HG03039 (cell line): ENCODE measurements around the gene SLC1A1.
A peak's percentile ranks its signal among the peaks of the same experiment; 100 is the strongest.

Experiments
- ATAC-seq: cut with Tn5 transposase; IDR thresholded peaks from one replicate; pipeline ENCODE4 v1.9.1; 2021; ENCODE audit warnings: mild to moderate bottlenecking, moderate library complexity; ENCODE audit not compliant: unreplicated experiment

SLC1A1 gene

DNA sequence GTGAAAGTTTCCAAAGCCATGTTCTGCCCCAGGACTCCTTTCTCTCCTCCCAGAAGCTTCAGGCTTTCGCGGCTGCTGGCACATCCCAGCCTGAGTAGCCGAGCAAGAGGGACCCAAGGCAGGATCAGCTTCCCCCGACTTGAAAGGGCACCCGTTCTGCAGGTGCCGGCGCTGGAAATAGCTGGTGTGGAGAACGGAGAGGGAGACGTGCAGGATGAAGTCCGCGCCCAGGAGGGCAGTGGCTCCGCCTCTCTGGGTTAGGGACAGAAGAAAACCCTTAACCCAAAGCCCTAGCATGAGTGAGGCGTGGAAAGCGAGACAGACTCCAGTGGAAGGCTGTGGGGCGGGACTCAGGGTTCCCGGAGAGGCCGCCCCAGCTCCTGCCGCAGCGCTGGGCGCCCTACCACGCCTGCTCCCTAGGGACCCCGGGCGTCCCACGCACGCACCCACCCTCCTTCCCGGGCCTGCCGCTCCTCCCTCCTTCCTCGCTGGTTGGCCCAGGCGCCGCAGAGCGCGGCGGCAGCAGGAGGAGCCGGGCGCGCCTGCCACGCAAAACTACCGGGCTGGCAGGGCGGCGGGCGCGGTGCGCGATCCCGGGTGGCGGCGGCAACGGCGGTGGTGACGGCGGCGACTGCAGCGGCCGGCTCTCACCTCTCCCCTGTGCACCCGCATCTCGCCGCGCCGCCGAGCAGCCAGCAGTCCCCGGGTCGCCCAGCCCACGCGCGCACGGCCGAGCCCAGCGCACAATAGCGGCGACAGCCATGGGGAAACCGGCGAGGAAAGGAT is at the start of gene SLC1A1:
TSS of gene SLC1A1 (plus strand) at position 550 of the 786 bp plus-strand sequence. CDS start at position 762, 212 bp downstream.
- ATAC-seq, result peak; percentile 61

DNA sequence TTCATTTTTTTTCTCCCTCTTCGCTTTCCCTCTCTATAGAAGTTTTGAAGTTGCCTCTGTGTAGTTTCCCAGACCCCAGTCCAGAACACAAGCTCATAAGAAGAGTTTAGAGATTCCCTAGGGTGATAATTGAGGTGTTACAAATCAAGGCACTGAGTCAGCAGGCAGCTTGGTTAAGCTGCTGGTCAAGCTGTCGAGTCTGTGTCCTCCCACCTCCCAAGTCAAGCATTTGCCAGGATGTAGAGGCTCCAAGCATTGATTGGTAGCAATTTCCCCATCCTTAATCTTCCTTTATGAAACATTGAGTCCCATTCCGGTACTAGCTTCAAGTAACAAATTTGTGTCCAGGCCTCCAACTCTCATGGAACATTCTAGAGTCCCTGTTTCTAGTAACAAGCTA is 47.5 kb upstream of the SLC1A1 start:
- ATAC-seq, result no peak

DNA sequence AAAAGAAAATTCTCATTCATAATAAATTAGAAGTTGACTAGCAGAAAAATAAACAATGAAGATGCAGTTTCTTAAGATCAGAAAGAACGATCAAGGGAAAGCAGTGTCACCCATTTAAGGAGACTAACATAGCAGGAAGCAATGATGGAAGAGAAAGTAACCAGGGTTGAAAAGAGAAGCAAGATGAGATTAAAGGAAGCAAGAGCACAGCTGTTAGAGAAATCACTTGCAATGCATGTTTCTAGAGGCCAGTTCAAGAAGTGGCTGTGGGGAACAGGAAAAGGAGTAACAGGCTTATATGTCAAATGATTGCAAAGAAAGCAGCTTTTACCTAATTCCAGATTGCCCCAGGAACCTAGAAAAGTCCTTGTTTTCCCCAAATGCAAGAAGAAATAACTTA is 46.8 kb upstream of the SLC1A1 start:
- no peak for ATAC-seq

DNA sequence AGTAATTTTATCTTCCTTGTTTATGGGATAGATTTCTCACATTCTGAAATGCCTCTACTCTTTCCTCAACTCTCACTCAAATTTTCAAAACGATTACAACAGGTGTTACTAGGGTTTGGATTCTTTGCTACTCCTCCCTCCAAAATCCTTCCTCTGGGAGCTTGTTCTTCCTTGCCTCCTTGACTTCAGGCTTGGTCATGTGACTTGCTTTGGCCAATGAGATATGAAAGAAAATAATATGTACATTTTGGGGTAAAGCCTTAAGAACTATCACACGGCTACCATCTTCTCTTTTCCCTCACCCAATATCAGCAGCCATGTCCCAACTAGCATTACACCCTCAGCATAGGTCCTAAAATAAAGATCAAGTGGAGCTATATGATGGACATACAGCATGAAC is 28.8 kb upstream of the SLC1A1 start:
- no peak for ATAC-seq

DNA sequence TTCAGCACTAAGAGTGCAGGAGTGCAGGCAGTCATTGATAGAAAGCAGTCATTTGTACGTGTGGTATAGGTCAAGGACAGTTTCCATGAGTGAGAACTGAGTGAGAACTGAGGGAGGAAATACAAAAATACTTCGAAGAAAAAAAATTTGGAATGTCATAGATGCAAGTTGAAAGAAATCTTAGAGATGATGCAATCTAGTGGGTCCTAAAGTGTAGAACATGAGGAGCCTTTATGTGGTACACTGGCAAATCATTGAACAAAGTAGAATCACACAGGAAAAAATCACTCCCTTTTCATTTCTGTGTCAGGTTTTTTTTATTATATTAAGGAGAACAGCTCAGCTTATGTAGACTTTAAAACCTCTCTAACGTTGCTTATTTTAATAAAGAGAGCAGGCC is 26.4 kb upstream of the SLC1A1 start:
- no peak for ATAC-seq

DNA sequence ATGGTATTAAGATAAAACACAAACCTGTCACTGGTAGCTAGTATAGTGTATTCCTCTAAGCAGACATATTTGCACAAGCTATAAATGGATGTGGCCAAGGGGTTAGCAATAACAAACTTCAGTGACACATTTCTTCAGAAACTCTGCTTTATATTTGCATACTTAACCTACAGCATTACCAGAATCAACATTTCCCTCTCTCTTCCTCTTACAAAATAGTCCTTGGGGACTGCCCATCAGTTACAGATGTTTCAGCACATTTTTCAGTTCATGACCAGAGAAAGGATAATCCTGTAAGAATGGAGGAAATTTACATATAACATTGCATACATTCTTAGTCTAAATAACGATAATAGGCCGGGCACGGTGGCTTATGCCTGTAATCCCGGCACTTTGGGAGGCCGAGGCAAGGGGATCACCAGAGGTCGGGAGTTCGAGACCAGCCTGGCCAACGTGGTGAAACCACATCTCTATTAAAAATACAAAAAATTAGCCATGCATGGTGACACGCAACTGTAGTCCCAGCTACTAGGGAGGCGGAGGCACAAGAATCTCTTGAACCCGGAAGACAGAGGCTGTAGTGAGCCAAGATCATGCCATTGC is 25.3 kb upstream of the SLC1A1 start:
- ATAC-seq, result peak; percentile 96

DNA sequence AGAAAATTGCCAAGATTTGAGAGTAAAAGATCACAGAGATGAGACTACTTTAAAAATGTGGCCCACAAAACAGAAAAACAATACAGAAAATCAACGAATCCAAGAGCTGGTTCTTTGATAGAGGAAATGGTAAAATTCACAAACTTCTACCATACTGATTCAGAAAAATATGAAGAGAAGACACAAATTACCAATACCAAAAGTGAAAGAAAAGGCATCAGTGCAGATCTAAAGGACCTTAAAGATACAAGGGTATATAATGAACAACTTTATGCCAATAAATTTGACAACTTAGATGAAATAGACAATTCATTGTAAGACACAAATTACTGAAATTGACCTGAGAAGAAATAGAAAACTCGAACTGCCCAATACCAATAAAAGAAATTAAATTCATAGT is 24.4 kb upstream of the SLC1A1 start:
- no peak for ATAC-seq

DNA sequence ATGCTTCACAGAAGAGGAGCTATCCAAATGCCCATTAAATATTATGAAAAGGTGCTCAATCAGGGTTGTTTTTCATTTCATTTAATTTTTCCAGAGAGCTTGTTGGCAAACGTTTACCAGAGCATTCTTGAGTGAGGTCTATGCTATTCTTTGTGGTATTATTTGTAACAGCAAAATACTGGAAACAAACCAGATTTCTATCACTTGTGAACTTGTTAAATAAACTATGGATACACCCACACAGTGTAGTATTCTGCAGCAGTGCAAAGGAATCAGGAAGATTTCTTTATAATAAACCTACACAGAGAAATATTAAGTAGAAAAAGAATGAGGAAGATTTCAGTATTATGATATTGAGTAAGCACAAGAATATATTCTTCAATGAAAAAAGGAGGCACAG is 15.0 kb upstream of the SLC1A1 start:
- no peak for ATAC-seq

DNA sequence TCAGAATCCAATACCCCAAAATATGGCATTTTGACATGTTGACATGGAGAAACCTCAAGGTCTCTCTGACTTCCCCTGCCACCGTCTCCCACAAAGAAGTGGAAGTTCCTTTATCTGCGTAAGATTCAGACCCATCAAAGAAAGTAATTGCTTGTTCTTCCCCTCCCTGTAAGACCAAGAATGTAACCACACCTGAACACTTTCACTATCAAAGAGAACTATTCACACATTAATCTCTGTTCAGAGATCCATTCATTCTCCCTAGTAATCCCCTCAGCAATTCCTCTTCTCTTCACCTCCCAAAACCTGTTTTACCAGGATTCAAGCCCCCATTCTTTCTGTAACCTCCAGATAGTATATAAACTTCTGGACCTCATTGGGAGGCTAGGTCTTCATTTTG is 4.1 kb upstream of the SLC1A1 start:
- no peak for ATAC-seq

DNA sequence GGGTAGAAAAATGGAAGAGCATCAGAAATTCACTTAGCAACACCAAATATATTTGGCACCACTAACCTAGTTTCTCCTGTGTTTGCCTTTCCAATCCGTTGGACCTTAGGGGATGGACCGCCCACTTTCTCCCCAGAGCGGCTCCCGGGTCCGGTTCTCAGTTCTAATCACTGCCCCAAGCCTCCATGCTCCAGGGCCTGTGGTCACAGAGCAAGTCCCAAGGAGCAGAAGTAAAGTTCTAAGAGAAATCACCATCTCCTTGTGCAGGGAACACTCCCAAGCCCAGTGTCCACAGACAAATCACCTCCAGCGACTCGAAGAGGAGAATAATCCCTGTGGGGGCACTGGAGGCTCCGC is 728 bp upstream of the SLC1A1 start:
- ATAC-seq, result no peak

DNA sequence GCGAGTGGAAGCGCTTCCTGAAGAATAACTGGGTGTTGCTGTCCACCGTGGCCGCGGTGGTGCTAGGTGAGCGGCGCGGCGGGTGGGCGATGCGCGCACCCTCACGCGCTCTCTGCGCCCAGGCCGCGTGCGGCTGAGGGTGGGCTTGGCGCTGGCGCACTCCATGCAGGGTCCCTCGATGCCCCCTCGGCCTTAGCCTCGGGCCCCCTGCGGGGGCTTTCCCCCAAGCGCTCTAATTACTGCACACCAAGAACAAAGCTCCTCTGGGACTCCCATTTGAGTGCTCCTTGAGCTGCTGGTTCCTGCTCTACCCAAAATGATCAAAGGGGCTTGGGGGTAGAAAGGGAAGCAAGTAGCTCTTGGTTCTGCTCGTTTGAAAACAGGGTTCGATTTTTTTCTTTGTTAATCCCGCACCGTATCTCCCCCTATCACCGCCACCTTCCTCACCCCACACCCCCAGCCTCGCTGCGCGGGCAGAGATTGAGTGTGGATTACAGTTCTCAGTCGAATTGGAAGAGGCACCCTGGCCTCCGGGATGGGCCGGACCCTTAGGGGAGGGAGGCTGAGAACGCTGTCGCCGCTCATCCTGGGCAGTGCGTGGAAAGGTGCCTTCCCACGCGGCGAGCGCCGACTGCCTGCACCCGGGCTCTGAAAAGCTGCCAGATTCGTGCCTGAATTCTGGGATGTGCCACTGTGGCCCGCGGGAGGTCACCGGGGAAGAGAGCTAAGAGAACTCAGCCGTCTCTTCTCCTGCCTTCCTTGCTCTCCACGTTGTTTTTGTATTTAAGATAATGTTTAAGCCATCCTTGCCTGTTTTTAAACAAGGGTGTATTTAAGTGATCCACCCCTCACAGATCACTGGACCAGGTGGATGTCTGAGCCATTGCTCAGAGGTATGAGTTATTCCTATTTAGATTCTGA is 697 bp downstream of the SLC1A1 start:
- ATAC-seq, result peak; percentile 8

DNA sequence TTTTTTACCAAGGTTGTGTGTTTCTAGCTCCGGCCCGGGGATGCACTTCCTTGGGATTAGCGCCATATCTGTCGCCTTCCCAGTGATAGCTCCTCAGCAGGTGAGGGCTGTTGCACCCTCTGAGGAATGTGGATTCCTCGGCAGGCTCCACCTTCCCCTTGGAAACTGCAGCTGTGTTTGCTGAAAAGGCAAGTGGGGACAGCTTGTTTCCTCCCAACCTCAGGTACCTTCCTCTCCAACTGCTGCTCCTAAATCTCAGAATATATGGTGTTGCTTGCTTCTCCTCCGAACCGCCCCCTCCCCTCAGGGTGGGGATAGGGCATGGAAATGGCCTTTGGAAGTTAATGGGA is 1.3 kb downstream of the SLC1A1 start:
- no peak for ATAC-seq

DNA sequence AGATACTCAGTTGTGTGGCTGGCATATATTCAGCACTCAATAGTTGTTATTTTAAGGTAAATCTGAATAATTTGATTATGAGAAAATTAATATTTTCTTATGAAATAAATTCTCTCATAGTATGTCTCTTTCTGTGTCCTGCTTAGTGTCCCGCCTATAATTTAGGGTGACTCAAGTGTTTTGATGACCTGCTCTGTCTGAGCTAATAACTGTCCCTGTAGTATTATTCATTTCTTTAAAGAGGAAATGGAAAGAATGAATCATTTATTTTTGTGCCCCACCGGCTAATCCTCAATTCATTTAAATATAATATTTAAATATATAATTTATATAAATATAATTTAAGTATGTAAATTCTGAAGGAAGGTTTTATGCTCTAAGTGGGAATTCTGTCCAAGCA is 4.1 kb downstream of the SLC1A1 start:
- ATAC-seq, result no peak

DNA sequence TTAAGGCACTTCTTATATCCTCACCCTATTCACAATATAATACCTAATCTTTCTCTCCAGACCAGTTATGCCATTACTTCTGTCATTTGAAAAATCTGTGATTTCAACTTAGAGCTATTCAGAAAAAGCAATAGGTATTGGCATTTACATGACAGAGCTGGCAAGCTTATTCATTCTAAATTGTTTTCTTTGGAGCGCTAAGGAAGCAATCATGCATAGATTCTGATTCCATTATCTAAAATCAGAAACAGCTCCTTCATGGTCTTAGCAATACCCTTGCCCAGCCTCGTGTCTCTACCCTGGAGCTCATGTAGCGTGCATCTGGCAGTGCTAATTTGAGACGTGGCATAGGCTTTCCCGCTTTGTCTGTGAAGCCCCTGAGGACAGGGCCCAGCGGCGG is 4.5 kb downstream of the SLC1A1 start:
- ATAC-seq, result no peak

DNA sequence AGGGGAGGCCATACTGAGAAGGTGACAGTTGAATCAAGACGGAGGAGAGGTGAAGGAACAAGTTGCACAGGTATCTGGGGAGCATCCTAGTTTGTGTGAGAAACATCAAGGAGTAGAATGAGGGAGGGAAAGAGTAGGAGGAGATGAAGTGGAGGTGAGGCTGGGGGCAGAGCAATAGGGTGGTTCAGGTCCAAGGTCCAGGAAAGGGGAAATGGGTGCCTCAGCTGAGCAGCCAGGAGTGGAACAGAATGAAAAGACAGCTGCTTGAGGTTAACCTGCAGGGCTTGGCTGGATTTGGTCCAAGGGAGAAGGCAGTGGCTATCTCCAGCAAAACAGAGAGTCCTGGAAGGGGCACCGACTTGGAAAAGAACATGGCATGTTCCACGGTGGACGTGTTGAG is 5.3 kb downstream of the SLC1A1 start:
- ATAC-seq, result no peak

DNA sequence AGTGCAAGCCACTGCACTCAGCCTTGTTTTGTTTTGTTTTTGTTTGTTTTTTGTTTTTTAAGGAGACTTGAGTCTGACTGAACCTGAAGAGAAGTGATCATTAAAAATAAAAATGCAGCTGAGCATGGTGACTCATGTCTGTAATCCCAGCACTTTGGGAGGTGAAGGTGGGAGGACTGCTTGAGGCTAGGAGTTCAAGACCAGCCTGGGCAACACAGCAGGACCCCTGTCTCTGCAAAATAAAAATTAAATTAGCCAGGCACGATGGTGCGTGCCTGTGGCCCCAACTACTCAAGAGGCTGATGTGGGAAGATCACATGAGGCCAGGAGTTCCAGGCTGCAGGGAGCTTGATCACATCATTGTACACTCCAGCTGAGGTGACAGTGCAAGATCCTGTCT is 6.2 kb downstream of the SLC1A1 start:
- no peak for ATAC-seq

DNA sequence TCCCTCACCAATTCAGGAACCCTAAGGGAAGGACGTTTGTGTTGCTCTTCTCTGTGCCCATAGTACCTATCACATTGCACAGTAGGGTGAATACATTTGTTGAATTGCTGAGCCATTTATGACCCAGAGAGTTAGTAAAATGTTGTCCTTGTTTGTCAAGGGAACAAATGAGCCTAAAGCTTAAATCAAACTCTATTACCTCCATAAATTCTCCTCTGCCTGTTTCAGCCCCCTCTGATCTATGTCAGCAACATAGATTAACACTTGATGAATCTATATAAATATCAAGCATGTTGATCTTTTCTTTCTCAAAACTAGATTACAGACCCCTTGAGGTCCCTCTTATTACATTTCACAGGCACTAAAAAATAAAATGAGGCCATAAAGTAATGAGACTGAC is 7.1 kb downstream of the SLC1A1 start:
- ATAC-seq, result no peak

DNA sequence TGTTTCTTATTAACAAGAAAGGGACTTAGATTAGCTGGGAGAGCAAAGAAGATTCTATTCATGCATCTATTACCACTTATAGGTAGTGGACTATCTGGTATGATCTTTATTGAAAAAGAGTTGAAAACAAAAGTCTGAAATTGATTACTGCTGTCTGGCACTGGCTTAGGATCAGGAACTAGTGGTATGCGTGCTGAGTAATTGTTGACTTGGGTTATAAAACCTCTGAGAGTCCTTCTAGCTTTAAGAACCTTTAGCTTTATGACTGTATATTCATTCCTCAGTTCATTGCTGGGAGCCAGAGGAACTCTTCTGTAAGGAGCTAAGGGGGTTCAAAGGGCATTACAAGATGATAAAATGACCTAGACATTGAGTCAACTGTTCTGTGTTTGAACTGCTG is 7.6 kb downstream of the SLC1A1 start:
- no peak for ATAC-seq

DNA sequence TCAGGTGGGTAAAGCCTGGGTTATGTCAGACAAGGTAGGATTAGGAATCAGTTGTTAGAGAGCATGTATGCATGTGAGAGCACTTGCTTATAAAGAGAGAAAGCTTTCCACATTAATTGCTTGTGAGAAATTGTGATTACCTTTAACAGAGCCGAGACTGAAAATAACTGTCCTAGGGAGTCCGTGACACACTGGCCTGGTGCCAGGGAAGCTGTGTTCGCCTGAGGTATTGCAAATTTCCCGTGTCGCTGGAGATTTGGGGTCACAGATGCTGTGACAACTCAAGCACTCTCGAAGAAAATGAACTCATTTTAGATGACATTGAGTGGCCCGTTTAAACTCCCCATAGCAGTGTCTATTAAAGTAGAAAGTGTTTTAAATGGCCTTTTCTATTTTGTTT is 9.6 kb downstream of the SLC1A1 start:
- ATAC-seq, result no peak

DNA sequence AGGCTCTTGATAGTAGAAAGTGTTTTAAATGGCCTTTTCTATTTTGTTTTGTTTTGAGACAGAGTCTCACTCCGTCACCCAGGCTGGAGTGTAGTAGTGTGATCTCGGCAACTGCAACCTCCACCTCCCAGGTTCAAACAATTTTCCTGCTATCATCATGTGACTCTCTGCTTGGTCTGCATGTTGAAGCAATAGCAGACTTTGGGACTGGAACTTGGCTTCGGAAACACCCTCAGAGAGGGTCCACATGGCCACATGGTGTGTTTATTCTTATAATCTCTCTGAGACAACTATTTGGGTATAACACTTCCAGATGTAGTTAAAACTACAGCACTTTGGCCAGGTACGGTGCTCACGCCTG is 10.9 kb downstream of the SLC1A1 start:
- ATAC-seq, result no peak

DNA sequence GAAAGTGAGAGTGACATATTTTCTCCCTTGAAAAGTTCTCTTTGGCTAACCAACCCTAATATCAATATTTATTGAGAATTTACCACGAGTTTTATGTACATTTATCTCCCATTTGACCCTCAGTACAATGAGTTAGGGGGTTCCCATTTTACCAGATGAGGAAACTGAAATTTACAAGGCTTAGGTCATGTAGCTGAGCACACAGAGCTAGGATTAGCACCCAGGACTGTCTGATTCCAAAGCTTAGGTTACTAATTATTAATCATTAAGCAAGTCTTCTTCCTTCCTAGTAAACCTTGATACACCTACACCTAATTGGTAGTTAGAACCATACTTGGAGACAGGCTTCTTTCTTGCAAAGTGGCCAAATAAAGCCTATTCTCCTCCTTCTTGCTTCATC is 12.2 kb downstream of the SLC1A1 start:
- no peak for ATAC-seq

DNA sequence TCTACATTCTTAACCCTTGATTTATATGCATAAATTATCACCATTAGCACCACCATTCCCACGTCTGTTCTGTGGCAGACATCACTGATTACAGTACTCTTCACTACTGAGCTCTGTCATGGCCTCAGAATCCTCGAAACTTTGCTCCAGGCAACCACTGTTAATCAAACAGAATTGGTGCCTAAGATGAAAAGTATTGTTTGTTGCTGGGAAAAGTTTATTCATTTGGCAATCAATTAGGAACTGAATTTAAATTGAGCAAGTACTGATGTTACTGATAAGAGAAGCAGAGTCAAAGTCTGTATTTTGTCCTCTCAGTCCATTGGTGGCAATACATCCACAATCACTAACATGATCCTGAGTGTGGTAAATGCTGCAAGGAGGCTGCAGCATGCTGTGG is 12.8 kb downstream of the SLC1A1 start:
- ATAC-seq, result no peak
